IPS DF 6.9 (cell line): Measurements from ENCODE around the gene DIRAS2.

ENCODE experiments used
- DNase-seq: peaks from one replicate; pipeline ENCODE4 v3.0.0-alpha.2; 2013; ENCODE audit warnings: low read depth, low spot score
- H3K27ac ChIP-seq: one replicate; pipeline ENCODE4 v1.5.1; 2013; ENCODE audit warnings: low read length, control low read depth
- H3K27me3 ChIP-seq: 2 replicates; pipeline ENCODE4 v1.6.1; 2013; ENCODE audit warnings: mild to moderate bottlenecking, low read length; ENCODE audit not compliant: control insufficient read depth, insufficient read depth
- H3K36me3 ChIP-seq: 2 replicates; pipeline ENCODE4 v1.6.1; 2013; ENCODE audit warnings: low read length; ENCODE audit not compliant: control insufficient read depth, insufficient read depth
- H3K4me1 ChIP-seq: 2 replicates; pipeline ENCODE4 v1.6.1; 2013; ENCODE audit warnings: low read length; ENCODE audit not compliant: control insufficient read depth, insufficient read depth
- H3K4me3 ChIP-seq: 2 replicates; pipeline ENCODE4 v1.5.1; 2013; ENCODE audit warnings: mild to moderate bottlenecking, low read length
- H3K9me3 ChIP-seq: 2 replicates; pipeline ENCODE4 v1.6.1; 2013; ENCODE audit warnings: low read length, inconsistent platforms; ENCODE audit not compliant: control insufficient read depth, insufficient read depth
- WGBS: extraction: QIAGEN DNeasy Blood & Tissue Kit; methylation state at CpG from one replicate; pipeline ENCODE4 v1.1.7; 2013; ENCODE audit warnings: mixed read lengths, missing lambda C conversion rate; ENCODE audit not compliant: insufficient read length, insufficient coverage; 5-methylcytosine and 5-hydroxymethylcytosine counted together

DIRAS2 gene

GRCh38 chr9:90647843-90648242, 5.2 kb upstream of the DIRAS2 start:
- no CpG with 5 or more reads among the region's 2 CpGs for WGBS

GRCh38 chr9:90645721-90646120, 3.1 kb upstream of the DIRAS2 start:
- WGBS, result no CpG with 5 or more reads among the region's 1 CpG
- Histone ChIP-seq H3K27ac (no peak overlapping the region), H3K36me3 (no peaks in the 10 kb centered on the region), H3K4me1 (no peaks in the 10 kb centered on the region), H3K4me3 (no peak overlapping the region), H3K9me3 (no peaks in the 10 kb centered on the region), H3K27me3 (no peaks in the 10 kb centered on the region)
- DNase-seq, result no peak

More at GRCh38 chr9:90647843-90648242, 5.2 kb upstream of the DIRAS2 start:
- no peak overlapping the region for H3K4me3 ChIP-seq
- H3K36me3 ChIP-seq, result no peaks in the 10 kb centered on the region
- no peak for DNase-seq
- H3K27ac ChIP-seq, result no peak overlapping the region
- H3K9me3 ChIP-seq, result no peaks in the 10 kb centered on the region
- H3K4me1 ChIP-seq, result no peaks in the 10 kb centered on the region
- no peaks in the 10 kb centered on the region for H3K27me3 ChIP-seq

- DNase-seq, result no peak
- Histone ChIP-seq H3K27ac (no peak overlapping the region), H3K4me3 (no peak overlapping the region), H3K9me3 (no peaks in the 10 kb centered on the region), H3K4me1 (no peaks in the 10 kb centered on the region), H3K27me3 (no peaks in the 10 kb centered on the region), H3K36me3 (no peaks in the 10 kb centered on the region)
- no CpG with 5 or more reads among the region's 10 CpGs for WGBS
Measured at GRCh38 chr9:90641884-90642487, 638 bp downstream of the DIRAS2 start.

GRCh38 chr9:90641086-90641485, 1.5 kb downstream of the DIRAS2 start:
- H3K4me1 ChIP-seq, result no peaks in the 10 kb centered on the region
- H3K27me3 ChIP-seq, result no peaks in the 10 kb centered on the region
- no peak overlapping the region for H3K4me3 ChIP-seq
- H3K27ac ChIP-seq, result no peak overlapping the region
- DNase-seq, result no peak
- H3K9me3 ChIP-seq, result no peaks in the 10 kb centered on the region
- no CpG with 5 or more reads among the region's 2 CpGs for WGBS
- no peaks in the 10 kb centered on the region for H3K36me3 ChIP-seq

GRCh38 chr9:90640361-90640760, 2.3 kb downstream of the DIRAS2 start:
- WGBS, result no CpG with 5 or more reads among the region's 2 CpGs

GRCh38 chr9:90637626-90638025, 5.0 kb downstream of the DIRAS2 start:
- H3K4me3 ChIP-seq, result no peak overlapping the region
- no peaks in the 10 kb centered on the region for H3K9me3 ChIP-seq
- H3K4me1 ChIP-seq, result no peaks in the 10 kb centered on the region
- H3K36me3 ChIP-seq, result no peaks in the 10 kb centered on the region
- no peak for DNase-seq
- no peak overlapping the region for H3K27ac ChIP-seq
- no peaks in the 10 kb centered on the region for H3K27me3 ChIP-seq
- no CpG with 5 or more reads among the region's 7 CpGs for WGBS

More at GRCh38 chr9:90640361-90640760, 2.3 kb downstream of the DIRAS2 start:
- H3K36me3 ChIP-seq, result no peaks in the 10 kb centered on the region
- no peak for DNase-seq
- H3K9me3 ChIP-seq, result no peaks in the 10 kb centered on the region
- H3K27me3 ChIP-seq, result no peaks in the 10 kb centered on the region
- H3K4me3 ChIP-seq, result no peak overlapping the region
- H3K27ac ChIP-seq, result no peak overlapping the region
- no peaks in the 10 kb centered on the region for H3K4me1 ChIP-seq

GRCh38 chr9:90632647-90633207, 9.9 kb downstream of the DIRAS2 start:
- Histone ChIP-seq H3K27ac (no peak overlapping the region), H3K27me3 (no peaks in the 10 kb centered on the region), H3K4me1 (no peaks in the 10 kb centered on the region), H3K9me3 (no peaks in the 10 kb centered on the region), H3K36me3 (no peaks in the 10 kb centered on the region), H3K4me3 (no peak overlapping the region)
- no CpG with 5 or more reads among the region's 8 CpGs for WGBS
- DNase-seq, result no peak

- Histone ChIP-seq H3K9me3 (no peaks in the 10 kb centered on the region), H3K4me1 (no peaks in the 10 kb centered on the region), H3K27me3 (no peaks in the 10 kb centered on the region), H3K4me3 (no peak overlapping the region), H3K27ac (no peak overlapping the region), H3K36me3 (no peaks in the 10 kb centered on the region)
- no CpG with 5 or more reads among the region's 1 CpG for WGBS
- no peak for DNase-seq
Measured at GRCh38 chr9:90631964-90632363, 10.7 kb downstream of the DIRAS2 start.

- no peak overlapping the region for H3K27ac ChIP-seq
- H3K36me3 ChIP-seq, result no peaks in the 10 kb centered on the region
- no peaks in the 10 kb centered on the region for H3K4me1 ChIP-seq
- H3K4me3 ChIP-seq, result no peak overlapping the region
- H3K9me3 ChIP-seq, result no peaks in the 10 kb centered on the region
- no peak for DNase-seq
- no CpG with 5 or more reads among the region's 3 CpGs for whole genome bisulfite sequencing
- H3K27me3 ChIP-seq, result no peaks in the 10 kb centered on the region
Measured at GRCh38 chr9:90629991-90630390, 12.6 kb downstream of the DIRAS2 start.

- DNase-seq, result no peak
- Histone ChIP-seq H3K9me3 (no peaks in the 10 kb centered on the region), H3K36me3 (no peaks in the 10 kb centered on the region), H3K27me3 (no peaks in the 10 kb centered on the region), H3K4me1 (no peaks in the 10 kb centered on the region), H3K4me3 (no peak overlapping the region), H3K27ac (no peak overlapping the region)
- WGBS, result no CpG with 5 or more reads among the region's 6 CpGs
Measured at GRCh38 chr9:90629354-90629753, 13.3 kb downstream of the DIRAS2 start.

- no CpG with 5 or more reads among the region's 3 CpGs for WGBS
- Histone ChIP-seq H3K27ac (no peak overlapping the region), H3K4me3 (no peak overlapping the region), H3K27me3 (no peaks in the 10 kb centered on the region), H3K36me3 (no peaks in the 10 kb centered on the region), H3K4me1 (no peaks in the 10 kb centered on the region; the same call in 1 of the 2 replicates), H3K9me3 (no peaks in the 10 kb centered on the region)
- no peak for DNase-seq
Measured at GRCh38 chr9:90616806-90617205, 25.8 kb downstream of the DIRAS2 start.
